Activated T-helper 9 cell treated with anti-CD3 and anti-CD28 coated beads, Interleukin-2, amount 50 U/mL, for 16 hours (primary cell): Measurements from ENCODE around the gene EIF1.
"Not testable (repeated sequence)": the region's sequence is repeated elsewhere in the genome, so short reads cannot be mapped to it uniquely, and the experiment has no call there.

Experiments used
- DNase-seq: peaks from one replicate; pipeline ENCODE4 v3.0.0-alpha.2; 2020; ENCODE audit warnings: low read depth

Gene EIF1

GRCh38 chr17:41678907-41679739 lies 9.6 kb upstream of the EIF1 start:
- peak; percentile 19 for DNase-seq

DNA sequence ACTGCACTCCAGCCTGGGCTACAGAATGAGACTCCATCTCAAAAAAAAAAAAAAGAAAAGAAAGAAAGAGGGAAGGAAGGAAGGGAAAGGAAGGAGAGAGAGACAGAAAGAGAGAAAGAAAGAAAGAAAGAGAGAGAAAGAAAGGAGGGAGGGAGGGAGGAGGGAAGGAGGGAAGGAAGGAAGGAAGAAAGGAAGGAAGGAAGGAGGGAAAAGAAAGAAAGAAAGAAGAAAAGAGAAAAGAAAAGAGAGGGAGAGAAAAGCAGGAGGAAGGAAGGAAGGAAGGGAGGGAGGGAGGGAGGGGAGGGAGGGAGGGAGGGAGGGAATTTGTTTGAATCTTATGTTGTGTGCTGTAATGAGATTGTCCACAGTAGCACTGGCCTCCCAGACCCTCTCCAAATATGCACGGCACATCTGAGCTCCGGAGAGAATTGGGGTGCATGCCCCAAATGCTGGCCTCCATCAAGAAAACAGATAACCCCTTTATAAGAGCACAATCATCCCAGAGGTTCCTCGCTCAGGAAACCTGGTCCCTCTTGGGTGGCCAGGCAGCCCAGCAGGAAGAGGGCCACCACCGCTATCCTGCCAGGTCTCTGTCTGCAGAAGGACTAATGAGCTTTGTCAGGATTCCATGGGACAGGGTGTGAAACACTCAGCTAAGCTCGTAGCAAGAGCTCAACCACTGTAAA lies 8.8 kb upstream of the EIF1 start:
- DNase-seq: no peak

- DNase-seq: no peak
Observed at GRCh38 chr17:41680426-41681040, 8.2 kb upstream of the EIF1 start.

- DNase-seq: no peak
Observed at GRCh38 chr17:41681776-41682175, 6.9 kb upstream of the EIF1 start.

GRCh38 chr17:41682631-41683030 lies 6.1 kb upstream of the EIF1 start:
- no peak for DNase-seq

- no peak for DNase-seq
Observed at GRCh38 chr17:41683441-41684007, 5.2 kb upstream of the EIF1 start.

DNA sequence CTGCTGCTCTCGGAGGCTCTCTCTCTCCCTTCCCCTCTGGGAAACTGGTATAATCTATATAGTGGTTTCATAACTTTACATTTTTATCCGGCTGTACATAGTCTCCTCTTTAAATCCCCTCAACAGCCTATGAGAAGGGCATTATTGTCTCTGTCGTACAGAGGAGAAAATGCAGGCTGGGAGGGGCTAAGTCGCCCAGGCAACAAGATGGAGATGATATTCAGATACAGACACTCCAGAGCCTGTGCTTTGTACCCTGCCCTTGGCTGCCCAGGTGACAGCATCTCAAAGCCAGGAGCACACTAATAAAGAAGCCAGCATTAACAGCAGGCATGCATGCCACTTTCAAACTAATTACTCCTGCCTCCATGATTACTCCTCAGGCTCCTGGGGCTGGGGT lies 4.7 kb upstream of the EIF1 start:
- no peak for DNase-seq

DNA sequence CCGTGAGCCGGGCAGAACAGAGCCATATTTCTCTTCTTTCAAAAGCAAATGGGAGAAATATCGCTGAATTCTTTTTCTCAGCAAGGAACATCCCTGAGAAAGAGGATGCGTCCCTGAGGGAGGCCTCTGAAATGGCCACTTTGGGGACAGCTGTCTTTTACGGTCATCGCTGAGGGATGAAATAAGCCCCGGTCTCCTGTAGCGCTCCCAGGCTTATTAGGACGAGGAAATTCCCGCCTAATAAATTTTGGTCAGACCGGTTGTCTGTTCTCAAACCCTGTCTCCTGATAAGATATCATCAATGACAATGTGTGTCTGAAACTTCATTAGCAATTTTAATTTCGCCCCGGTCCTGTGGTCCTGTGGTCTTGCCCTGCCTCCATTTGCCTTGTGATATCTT lies 2.9 kb upstream of the EIF1 start:
- DNase-seq: not testable (repeated sequence)

DNA sequence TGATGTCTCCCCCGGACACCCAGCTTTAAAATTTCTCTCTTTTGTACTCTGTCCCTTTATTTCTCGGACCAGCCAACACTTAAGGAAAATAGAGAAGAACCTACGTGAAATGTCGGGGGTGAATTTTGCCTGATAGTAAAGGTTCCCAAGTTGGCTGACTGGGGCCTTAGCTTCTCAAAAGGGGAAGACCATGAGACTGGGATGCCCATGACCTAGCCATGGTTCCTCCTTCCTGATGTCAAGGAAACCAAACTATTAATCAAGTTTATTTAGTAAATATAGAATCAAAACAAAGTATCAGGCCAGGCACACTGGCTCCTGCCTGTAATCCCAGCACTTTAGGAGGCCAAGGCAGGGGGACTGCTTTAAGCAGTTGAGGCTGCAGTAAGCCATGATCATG lies 2.4 kb upstream of the EIF1 start:
- DNase-seq: no peak

GRCh38 chr17:41687828-41688640 lies 651 bp upstream of the EIF1 start:
- DNase-seq: peak; percentile 49

DNA sequence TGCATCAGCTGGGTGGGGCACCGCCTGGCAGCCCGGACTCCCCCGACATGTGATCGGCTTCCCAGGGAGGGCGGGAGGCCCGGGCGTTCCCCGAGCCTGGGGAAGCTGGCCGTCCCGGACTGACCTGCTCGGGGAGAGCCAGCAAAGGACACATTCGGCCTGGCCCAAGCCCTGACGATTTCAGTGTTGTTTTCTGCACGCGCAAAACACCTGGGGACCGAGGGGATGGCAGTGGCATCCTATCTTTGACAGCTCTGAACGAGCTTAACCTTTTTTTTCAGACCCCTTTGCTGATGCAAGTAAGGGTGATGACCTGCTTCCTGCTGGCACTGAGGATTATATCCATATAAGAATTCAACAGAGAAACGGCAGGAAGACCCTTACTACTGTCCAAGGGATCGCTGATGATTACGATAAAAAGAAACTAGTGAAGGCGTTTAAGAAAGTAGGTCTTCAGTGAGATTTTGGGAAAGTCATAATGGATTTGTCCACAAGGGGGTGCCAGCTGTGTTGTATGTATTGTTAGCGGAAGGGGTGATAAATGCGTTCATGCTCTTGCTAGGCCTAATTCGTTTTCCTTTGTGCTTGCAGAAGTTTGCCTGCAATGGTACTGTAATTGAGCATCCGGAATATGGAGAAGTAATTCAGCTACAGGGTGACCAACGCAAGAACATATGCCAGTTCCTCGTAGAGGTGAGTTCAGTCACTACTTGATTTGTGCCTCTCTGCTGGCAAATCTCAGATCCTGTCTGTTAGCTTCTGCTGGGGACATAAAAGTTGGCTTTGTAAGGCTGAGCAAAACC lies 1.0 kb downstream of the EIF1 start:
- DNase-seq: peak; percentile 21

GRCh38 chr17:41690497-41690896 lies 1.8 kb downstream of the EIF1 start:
- no peak for DNase-seq

DNA sequence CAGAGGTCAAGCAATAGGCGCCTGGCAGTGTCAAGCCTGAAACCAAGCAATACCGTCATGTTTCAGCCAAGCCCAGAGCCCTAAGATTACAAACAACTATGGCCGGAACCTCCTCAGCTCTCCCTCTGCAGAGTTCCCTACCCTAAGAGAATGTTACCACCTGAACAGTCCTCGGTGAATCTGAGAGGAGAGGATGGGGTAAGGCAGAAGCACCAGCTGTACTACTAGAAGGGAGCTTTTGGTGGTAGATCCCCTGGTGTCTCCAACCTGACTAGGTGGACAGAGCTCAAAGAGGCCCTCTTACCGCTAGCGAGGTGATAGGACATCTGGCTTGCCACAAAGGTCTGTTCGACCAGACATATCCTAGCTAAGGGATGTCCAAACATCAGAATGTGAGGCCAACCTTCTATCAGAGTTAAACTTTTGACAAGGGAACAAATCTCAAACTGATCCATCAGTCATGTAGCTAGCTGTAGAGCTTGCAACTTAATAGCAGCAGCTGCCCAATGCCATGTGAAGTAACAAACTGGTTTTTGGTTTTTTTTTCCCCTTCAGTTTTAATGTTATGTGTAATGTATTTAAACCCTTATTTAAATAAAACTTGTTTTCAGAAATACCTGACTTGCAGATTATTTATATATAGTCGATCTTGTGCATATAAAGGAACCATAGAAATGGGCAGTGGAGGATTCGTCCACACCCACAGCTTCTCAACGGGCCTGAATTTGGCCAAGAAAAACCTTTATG lies 2.5 kb downstream of the EIF1 start:
- DNase-seq: no peak

GRCh38 chr17:41692722-41693521 lies 4.2 kb downstream of the EIF1 start:
- no peak for DNase-seq

DNA sequence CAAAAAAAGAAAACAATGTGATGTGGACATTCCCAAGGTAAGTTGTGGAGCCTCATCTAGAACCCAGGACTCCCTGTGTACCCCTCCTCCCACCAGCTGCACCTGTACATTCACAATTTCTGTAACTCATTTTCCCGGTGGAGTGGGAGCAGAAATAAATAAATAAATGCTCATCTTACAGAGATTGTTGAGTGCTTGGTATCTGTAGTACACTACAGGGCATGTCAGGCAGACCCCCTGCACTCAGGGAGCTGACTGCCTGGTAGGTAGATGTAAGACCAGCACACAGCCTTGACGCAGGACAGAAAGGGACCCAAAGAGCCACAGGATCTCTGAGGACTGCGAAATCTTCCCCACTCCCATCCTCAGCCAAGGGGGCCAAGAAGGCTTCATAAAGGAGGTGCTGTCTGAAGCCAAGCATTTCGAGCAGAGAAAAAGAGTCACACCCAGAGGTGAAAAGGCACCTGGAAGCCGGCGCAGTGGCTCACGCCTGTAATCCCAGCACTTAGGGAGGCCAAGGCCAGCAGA lies 6.5 kb downstream of the EIF1 start:
- no peak for DNase-seq

DNA sequence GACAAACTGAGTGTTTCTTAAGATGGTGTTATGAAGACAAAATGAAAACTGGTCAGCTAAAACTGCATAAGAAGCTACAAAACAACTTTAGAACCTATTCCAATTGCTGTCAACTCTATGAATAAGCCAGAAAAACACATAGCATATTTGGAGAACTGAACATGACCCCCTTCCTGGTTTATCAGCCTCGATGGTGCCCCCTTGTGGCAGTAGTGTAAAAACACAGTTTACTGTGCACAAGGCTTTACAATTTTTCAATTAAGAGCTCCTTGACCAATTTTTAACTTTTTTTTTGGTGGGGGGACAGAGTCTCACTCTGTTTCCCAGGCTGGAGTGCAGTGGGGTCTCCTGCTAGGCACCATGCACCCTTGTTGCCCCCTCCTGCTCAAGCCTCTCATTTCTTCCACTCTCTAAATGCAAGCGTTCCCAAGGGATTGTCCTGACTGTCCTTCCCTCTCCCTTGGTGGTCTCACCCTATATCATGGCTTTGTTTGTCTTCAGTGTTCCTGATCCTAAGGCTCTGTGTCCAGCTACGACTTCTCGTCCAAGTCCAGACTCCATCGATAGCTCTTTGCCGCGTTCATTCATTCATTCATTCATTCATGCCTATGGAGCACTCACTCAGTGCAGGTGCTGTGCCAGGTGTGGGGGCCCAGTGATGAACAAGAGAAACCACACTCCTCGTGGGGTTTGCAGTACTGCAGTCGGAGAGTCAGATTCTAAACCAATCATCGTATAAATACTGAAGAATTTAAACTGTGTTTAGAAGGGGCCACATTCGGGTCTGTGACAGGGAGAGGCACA lies 7.5 kb downstream of the EIF1 start:
- DNase-seq: peak; percentile 57

DNA sequence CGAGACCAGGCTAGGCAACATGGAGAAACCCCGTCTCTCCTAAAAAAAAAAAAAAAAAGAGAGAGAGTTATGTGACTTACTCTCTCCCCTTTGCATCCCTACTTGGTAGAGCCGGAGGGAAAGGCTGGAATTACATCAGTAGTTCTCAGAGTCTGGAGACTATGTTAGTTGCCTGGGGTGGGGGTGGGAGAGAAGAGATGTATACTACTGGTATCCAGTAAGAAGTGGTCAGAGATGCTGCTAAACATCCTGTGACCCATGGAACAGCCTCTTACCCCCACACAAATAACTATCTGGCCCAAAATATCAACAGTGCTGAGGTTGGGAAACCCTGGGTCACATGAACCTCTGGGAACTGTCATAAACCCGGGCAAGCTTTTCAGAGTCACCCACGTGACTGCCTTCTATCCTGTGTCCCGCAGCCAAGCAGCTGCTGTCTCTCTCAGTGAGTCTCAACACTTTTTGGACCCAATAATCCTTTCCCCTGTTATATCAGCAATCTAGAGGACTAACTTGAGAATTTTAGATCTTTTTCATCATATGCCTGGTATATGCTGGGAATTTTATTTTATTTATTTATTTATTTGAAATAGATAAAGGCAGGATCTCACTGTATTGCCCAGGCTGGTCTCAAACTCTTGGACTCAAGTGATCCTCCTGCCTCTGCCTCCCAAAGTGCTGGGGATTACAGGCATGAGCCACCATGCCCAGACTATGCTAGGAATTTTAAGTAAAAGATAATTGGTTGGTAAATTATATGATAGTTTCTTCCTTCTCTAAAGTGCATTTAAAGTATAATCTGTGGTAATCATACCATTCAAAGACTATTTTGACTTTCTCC lies 8.7 kb downstream of the EIF1 start:
- no peak for DNase-seq
